Measurements from ENCODE around the gene GPR150.
"Not testable (repeated sequence)": the region's sequence is repeated elsewhere in the genome, so short reads cannot be mapped to it uniquely, and the experiment has no call there.

Gene GPR150

DNA sequence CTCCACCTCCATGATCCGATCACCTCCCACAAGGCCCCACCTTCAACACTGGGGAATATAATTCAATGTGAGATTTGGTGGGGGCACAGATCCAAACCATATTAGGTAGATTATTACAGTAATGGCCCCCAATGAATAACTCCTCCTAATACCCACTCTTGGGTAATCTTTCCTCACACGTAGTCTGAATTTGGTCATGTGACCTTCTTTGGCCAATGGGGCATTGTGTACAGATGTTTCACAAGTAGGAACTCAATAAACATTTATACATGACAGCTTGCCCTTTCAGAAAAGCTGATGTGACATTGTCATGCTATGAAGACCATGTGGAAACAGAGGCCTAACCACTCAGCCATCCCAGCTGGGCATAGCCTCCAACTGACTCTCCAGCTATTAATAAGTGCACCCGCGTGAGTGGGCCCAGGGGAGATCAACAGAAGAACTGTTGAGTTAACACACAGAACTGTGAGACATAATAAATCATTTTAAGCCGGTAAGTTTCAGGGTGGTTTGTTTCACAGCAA lies 10.6 kb downstream of the GPR150 start:
- Histone ChIP-seq H3K27me3 (ENCODE audit: insufficient read depth, low read length, poor library complexity) (no peaks in the 10 kb centered on the region), H3K4me3 (ENCODE audit: low read depth in 1 of 2, low read length in 2 of 2) (no peak overlapping the region), H4K20me1 (ENCODE audit: insufficient read depth, low read length) (no peaks in the 10 kb centered on the region), H3K9ac (ENCODE audit: low read depth, low read length) (no peak overlapping the region), H3K36me3 (ENCODE audit: insufficient read depth, low read length) (no peaks in the 10 kb centered on the region), H3K4me2 (ENCODE audit: insufficient read depth, low read length) (no peak overlapping the region), H3K27ac (ENCODE audit: low read length) (no peak overlapping the region), H3K4me1 (ENCODE audit: insufficient read depth, low read length) (peaks cover 7% of the 10 kb centered on the region), H2AFZ (ENCODE audit: low read depth, low read length) (no peak overlapping the region), H3K79me2 (ENCODE audit: insufficient read depth, low read length) (no peaks in the 10 kb centered on the region), H3K9me3 (ENCODE audit: insufficient read depth, low read length, severe bottlenecking) (no peaks in the 10 kb centered on the region)
- no peak for TF ChIP-seq EZH2 (IDR thresholded peaks at IDR 0.05; ENCODE audit: borderline replicate concordance, low read depth, low read length, severe bottlenecking)
- TF ChIP-seq, protein P1, sequence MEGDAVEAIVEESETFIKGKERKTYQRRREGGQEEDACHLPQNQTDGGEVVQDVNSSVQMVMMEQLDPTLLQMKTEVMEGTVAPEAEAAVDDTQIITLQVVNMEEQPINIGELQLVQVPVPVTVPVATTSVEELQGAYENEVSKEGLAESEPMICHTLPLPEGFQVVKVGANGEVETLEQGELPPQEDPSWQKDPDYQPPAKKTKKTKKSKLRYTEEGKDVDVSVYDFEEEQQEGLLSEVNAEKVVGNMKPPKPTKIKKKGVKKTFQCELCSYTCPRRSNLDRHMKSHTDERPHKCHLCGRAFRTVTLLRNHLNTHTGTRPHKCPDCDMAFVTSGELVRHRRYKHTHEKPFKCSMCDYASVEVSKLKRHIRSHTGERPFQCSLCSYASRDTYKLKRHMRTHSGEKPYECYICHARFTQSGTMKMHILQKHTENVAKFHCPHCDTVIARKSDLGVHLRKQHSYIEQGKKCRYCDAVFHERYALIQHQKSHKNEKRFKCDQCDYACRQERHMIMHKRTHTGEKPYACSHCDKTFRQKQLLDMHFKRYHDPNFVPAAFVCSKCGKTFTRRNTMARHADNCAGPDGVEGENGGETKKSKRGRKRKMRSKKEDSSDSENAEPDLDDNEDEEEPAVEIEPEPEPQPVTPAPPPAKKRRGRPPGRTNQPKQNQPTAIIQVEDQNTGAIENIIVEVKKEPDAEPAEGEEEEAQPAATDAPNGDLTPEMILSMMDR (IDR thresholded peaks at IDR 0.05; ENCODE audit: borderline replicate concordance, extremely low read depth, low read length, poor library complexity, severe bottlenecking), result no peak
- ATAC-seq (ENCODE audit: insufficient read depth, low read depth) (no peak), DNase-seq (no peak)

DNA sequence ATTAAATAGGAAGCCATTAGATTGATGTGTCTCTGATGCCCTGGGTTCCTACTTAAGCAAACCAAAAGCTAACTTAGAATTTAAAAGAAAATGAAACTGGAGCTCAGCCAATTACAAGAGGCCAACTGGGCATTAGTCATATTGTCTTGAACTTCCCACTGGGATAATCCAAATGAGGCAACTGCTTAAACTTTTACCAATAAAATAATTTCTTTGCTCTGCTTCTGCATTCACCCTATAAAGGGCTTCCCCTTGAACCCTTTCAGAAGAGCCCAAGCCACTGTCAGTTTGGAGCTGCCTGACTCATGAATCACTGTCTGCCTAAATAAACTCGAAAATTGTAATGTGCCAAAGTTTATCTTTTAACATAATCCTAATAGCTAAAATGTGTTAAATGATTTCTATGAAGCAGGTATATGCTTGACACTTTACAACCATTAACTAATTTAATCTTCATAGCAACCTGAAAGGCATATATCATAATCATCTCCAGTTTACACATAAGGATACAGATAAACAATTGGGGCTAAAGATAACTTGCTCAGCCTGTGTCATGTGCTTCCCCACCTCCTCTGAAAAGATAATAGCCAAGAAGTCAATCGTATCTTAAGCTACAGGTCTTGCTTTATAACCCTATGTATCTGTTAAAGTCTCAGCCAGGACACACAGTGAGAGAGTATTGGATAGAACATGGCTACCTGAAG lies 11.5 kb downstream of the GPR150 start:
- no peak overlapping the region for H3K27ac ChIP-seq (ENCODE audit: low read length)
- no peak overlapping the region for H3K4me2 ChIP-seq (ENCODE audit: insufficient read depth, low read length)
- TF ChIP-seq, protein P1 (IDR thresholded peaks at IDR 0.05; ENCODE audit: borderline replicate concordance, extremely low read depth, low read length, poor library complexity, severe bottlenecking), result no peak
- no peak for TF ChIP-seq EZH2 (IDR thresholded peaks at IDR 0.05; ENCODE audit: borderline replicate concordance, low read depth, low read length, severe bottlenecking)
- H3K36me3 ChIP-seq (ENCODE audit: insufficient read depth, low read length), result no peaks in the 10 kb centered on the region
- H3K4me1 ChIP-seq (ENCODE audit: insufficient read depth, low read length), result peaks cover 7% of the 10 kb centered on the region
- H3K9ac ChIP-seq (ENCODE audit: low read depth, low read length), result no peak overlapping the region
- ATAC-seq (ENCODE audit: insufficient read depth, low read depth) (peak; percentile 11; the same call in 1 of the 3 replicates), DNase-seq (no peak)
- H3K27me3 ChIP-seq (ENCODE audit: insufficient read depth, low read length, poor library complexity), result no peaks in the 10 kb centered on the region
- no peaks in the 10 kb centered on the region for H3K79me2 ChIP-seq (ENCODE audit: insufficient read depth, low read length)
- H3K9me3 ChIP-seq (ENCODE audit: insufficient read depth, low read length, severe bottlenecking), result no peaks in the 10 kb centered on the region
- no peak overlapping the region for H3K4me3 ChIP-seq (ENCODE audit: low read depth in 1 of 2, low read length in 2 of 2)
- peak overlapping the region; percentile 51; the same call in 1 of the 2 replicates for H2AFZ ChIP-seq (ENCODE audit: low read depth, low read length)
- H4K20me1 ChIP-seq (ENCODE audit: insufficient read depth, low read length), result no peaks in the 10 kb centered on the region

DNA sequence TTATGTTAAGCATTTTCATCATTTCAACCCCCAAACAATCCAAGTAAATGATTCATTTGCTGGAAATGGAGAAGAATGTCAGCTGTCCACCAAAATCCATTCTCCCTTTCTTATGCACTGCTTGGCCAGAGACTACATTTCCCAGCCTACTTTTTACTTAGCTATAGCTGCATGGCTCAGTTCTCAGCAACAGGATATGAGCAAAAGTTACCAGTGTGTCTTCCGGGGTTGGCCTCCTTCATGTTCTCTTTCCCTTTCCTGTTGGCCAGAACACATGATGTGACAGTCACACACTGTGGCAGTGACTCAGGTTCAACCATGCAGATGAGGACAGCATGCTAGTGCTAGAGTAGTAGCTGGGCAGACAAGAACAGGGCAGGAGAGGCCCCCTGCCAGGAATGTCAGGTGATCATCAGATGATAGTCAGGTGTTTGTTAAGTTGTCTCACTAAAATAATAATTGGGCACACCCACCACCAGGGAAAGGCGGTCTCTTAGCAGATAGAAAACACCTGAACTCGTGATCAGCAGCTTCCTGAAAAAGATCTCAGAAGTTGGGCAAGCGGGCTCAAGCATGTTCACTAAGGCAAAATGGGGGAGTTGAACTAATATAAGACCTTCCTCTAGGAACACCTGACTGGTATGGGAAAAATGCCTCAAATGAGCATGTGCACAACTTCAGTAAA lies 12.2 kb downstream of the GPR150 start:
- no peak overlapping the region for H3K27ac ChIP-seq (ENCODE audit: low read length)
- peak overlapping the region; percentile 51; the same call in 1 of the 2 replicates for H2AFZ ChIP-seq (ENCODE audit: low read depth, low read length)
- TF ChIP-seq EZH2 (IDR thresholded peaks at IDR 0.05; ENCODE audit: borderline replicate concordance, low read depth, low read length, severe bottlenecking), result no peak
- TF ChIP-seq, protein P1 (IDR thresholded peaks at IDR 0.05; ENCODE audit: borderline replicate concordance, extremely low read depth, low read length, poor library complexity, severe bottlenecking), result no peak
- H3K4me3 ChIP-seq (ENCODE audit: low read depth in 1 of 2, low read length in 2 of 2), result no peak overlapping the region
- peak; percentile 90 for ATAC-seq (ENCODE audit: insufficient read depth, low read depth)
- no peaks in the 10 kb centered on the region for H3K9me3 ChIP-seq (ENCODE audit: insufficient read depth, low read length, severe bottlenecking)
- H3K4me1 ChIP-seq (ENCODE audit: insufficient read depth, low read length), result peaks cover 7% of the 10 kb centered on the region
- no peak overlapping the region for H3K9ac ChIP-seq (ENCODE audit: low read depth, low read length)
- DNase-seq, result peak; percentile 40
- no peaks in the 10 kb centered on the region for H4K20me1 ChIP-seq (ENCODE audit: insufficient read depth, low read length)
- H3K4me2 ChIP-seq (ENCODE audit: insufficient read depth, low read length), result no peak overlapping the region
- H3K36me3 ChIP-seq (ENCODE audit: insufficient read depth, low read length), result no peaks in the 10 kb centered on the region
- H3K79me2 ChIP-seq (ENCODE audit: insufficient read depth, low read length), result no peaks in the 10 kb centered on the region
- H3K27me3 ChIP-seq (ENCODE audit: insufficient read depth, low read length, poor library complexity), result no peaks in the 10 kb centered on the region

DNA sequence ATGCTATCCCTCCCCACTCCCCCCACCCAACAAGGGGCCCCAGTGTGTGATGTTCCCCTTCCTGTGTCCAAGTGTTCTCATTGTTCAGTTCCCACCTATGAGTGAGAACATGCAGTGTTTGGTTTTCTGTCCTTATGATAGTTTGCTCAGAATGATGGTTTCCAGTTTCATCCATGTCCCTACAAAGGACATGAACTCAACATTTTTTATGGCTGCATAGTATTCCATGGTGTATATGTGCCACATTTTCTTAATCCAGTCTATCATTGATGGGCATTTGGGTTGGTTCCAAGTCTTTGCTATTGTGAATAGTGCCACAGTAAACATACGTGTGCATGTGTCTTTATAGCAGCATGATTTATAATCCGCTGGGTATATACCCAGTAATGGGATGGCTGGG lies 13.1 kb downstream of the GPR150 start:
- H3K27me3 ChIP-seq (ENCODE audit: insufficient read depth, low read length, poor library complexity); H3K4me1 ChIP-seq (ENCODE audit: insufficient read depth, low read length); H3K4me3 ChIP-seq (ENCODE audit: low read depth in 1 of 2, low read length in 2 of 2); DNase-seq; H3K27ac ChIP-seq (ENCODE audit: low read length); H2AFZ ChIP-seq (ENCODE audit: low read depth, low read length); H3K4me2 ChIP-seq (ENCODE audit: insufficient read depth, low read length); H3K9me3 ChIP-seq (ENCODE audit: insufficient read depth, low read length, severe bottlenecking); H3K9ac ChIP-seq (ENCODE audit: low read depth, low read length); H3K36me3 ChIP-seq (ENCODE audit: insufficient read depth, low read length); H3K79me2 ChIP-seq (ENCODE audit: insufficient read depth, low read length); ATAC-seq (ENCODE audit: insufficient read depth, low read depth); H4K20me1 ChIP-seq (ENCODE audit: insufficient read depth, low read length): not testable (repeated sequence)

All from DND-41 (cell line).